HG03432 (cell line): ENCODE results near the gene SCAMP2.

Experiments
- ATAC-seq: cut with Tn5 transposase; IDR thresholded peaks from one replicate; pipeline ENCODE4 v1.9.1; 2021; ENCODE audit warnings: mild to moderate bottlenecking, moderate library complexity; ENCODE audit not compliant: unreplicated experiment

The SCAMP2 gene

GRCh38 chr15:74799255-74799855, 73.8 kb downstream of the SCAMP2 start:
- no peak for ATAC-seq

GRCh38 chr15:74798388-74799254, 74.5 kb downstream of the SCAMP2 start:
- peak; percentile 36 for ATAC-seq

- no peak for ATAC-seq
Measured at GRCh38 chr15:74795966-74796625, 77.1 kb downstream of the SCAMP2 start.

DNA sequence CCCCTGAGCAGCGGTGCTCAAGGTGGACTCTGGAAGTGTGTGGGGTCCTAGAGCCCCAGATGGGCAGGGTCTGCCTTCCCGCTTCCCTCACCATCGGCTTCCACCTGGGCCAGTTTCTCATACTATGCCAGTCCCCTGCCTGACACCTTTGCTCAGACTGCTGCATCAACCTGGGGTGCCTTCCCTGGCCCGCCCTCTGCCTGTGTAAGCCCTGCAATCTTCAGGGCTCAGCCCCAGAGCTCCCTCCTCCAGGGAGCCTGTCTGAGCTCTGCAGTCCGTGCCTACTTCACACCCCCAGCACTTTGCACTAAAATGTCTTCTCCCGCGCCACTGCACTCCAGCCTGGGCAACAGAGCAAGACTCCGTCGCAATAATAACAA, 78.2 kb downstream of the SCAMP2 start:
- ATAC-seq, result no peak

DNA sequence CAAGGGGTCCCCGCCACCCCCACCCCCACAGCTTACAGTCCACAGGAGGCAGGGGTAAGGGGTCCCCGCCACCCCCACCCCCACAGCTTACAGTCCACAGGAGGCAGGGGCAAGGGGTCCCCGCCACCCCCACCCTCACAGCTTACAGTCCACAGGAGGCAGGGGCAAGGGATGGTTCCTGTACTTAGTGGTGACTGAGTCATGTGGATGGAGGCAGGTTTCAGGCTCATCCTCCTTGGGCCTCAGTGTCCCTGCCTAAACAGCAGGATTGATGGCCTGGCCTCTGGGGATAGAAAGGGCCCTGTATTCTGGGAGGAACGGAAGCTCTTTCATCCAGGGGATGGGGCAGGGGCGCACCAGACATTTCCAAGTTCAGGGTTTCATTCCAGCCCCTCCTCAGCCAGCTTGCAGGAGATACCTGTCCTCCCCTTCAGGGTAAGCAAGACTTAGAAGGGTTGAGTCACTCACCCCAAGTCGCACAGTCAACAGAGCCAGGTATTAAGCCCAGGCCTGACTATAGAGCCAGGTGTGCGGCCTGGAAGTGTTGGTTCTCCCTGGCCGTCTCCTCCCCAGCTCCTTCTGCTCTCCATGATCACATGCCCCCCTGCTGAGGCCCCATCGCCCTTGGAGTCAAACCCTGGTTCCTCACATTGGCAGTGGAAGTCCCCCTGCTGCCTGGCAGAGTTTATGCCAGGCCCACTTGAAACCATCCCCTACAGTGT, 78.8 kb downstream of the SCAMP2 start:
- ATAC-seq, result no peak
